Measurements from ENCODE around the gene ECPAS. TPM values are rescaled to one million over a fixed set of nuclear protein-coding genes. Genes with fewer than 3 reads are reported as not detected.

ECPAS gene
- total RNA-seq, 1 experiment from 2014 or later: 71.1 TPM

GRCh38 chr9:111458139-111459009 lies 25.8 kb downstream of the ECPAS start:
- no TSS peak for BruUV-seq (replicated peaks)
- Histone ChIP-seq H3K79me2 (ENCODE audit: insufficient read depth, low read length) (peaks cover 100% of the 10 kb centered on the region), H2AFZ (ENCODE audit: low read depth, low read length, poor library complexity, severe bottlenecking) (no peak overlapping the region), H3K36me3 (ENCODE audit: control insufficient read depth in 1 of 2, insufficient read depth in 2 of 2, low read length in 2 of 2) (no peaks in the 10 kb centered on the region), H3K9ac (ENCODE audit: low read length) (no peak overlapping the region), H3K9me3 (ENCODE audit: control insufficient read depth in 1 of 2, insufficient read depth in 1 of 2, low read depth in 1 of 2, low read length in 2 of 2) (no peaks in the 10 kb centered on the region), H3K4me3 (replicated peaks in 1 of 2; ENCODE audit: low read depth in 1 of 2, low read length in 2 of 2) (no peak overlapping the region), H3K4me2 (ENCODE audit: low read length) (no peak overlapping the region), H3K27me3 (ENCODE audit: insufficient read depth, low read length) (no peaks in the 10 kb centered on the region), H3K9me2 (ENCODE audit: insufficient read depth) (no peaks in the 10 kb centered on the region), H3K4me1 (ENCODE audit: control insufficient read depth in 1 of 2, insufficient read depth in 2 of 2, low read length in 2 of 2) (0 out of 4 replicates have a peak, but pooled peaks cover 0 to 4% of the 10 kb centered on the region in 2 experiments), H3K27ac (ENCODE audit: low read depth, low read length) (no peak overlapping the region), H4K20me1 (ENCODE audit: insufficient read depth) (peaks cover 26% of the 10 kb centered on the region; the same call in 1 of the 2 replicates)
- ChIA-PET POLR2A (no interaction called here), CTCF (no interaction called here), RAD21 (ENCODE audit: low non-redundant PET in 1 of 2, low total read pairs in 2 of 2, uncharacterized antibody in 2 of 2, unreplicated experiment in 2 of 2) (no interaction called here)
- no peak for ATAC-seq
- intact Hi-C loops (cut with micrococcal nuclease): no loop called here
- no peak for DNase-seq (ENCODE audit: low read depth, low spot score)
- no peak for TF ChIP-seq ZBTB33 (IDR thresholded peaks at IDR 0.05; ENCODE audit: extremely low read depth, insufficient replicate concordance, low read length)
- no peak for TF ChIP-seq YY1 (IDR thresholded peaks at IDR 0.05; ENCODE audit: extremely low read depth, insufficient replicate concordance, low read depth, low read length)
- no peak for TF ChIP-seq JUND (IDR thresholded peaks at IDR 0.05)

GRCh38 chr9:111456529-111456928 lies 27.7 kb downstream of the ECPAS start:
- H3K9me2 ChIP-seq (ENCODE audit: insufficient read depth): no peaks in the 10 kb centered on the region
- H3K79me2 ChIP-seq (ENCODE audit: insufficient read depth, low read length): peaks cover 100% of the 10 kb centered on the region
- RAD21 ChIA-PET (ENCODE audit: low non-redundant PET in 1 of 2, low total read pairs in 2 of 2, uncharacterized antibody in 2 of 2, unreplicated experiment in 2 of 2): no interaction called here
- H3K36me3 ChIP-seq (ENCODE audit: control insufficient read depth in 1 of 2, insufficient read depth in 2 of 2, low read length in 2 of 2): no peaks in the 10 kb centered on the region
- DNase-seq (ENCODE audit: low read depth, low spot score): no peak
- CTCF ChIA-PET: interaction anchor here (0.7 kb wide), 1 partner anchor 10 kb away, joined by 3 read pairs; no protein-coding TSS in a partner anchor
- no peak for ATAC-seq
- no peak overlapping the region for H3K4me3 ChIP-seq (replicated peaks in 1 of 2; ENCODE audit: low read depth in 1 of 2, low read length in 2 of 2)
- no peaks in the 10 kb centered on the region for H3K9me3 ChIP-seq (ENCODE audit: control insufficient read depth in 1 of 2, insufficient read depth in 1 of 2, low read depth in 1 of 2, low read length in 2 of 2)
- peaks cover 26% of the 10 kb centered on the region; the same call in 1 of the 2 replicates for H4K20me1 ChIP-seq (ENCODE audit: insufficient read depth)
- no peak overlapping the region for H3K27ac ChIP-seq (ENCODE audit: low read depth, low read length)
- intact Hi-C loops (cut with micrococcal nuclease): no loop called here
- H3K9ac ChIP-seq (ENCODE audit: low read length): no peak overlapping the region
- H3K27me3 ChIP-seq (ENCODE audit: insufficient read depth, low read length): no peaks in the 10 kb centered on the region
- H2AFZ ChIP-seq (ENCODE audit: low read depth, low read length, poor library complexity, severe bottlenecking): no peak overlapping the region
- POLR2A ChIA-PET: no interaction called here
- no peak overlapping the region for H3K4me2 ChIP-seq (ENCODE audit: low read length)
- no TSS peak for BruUV-seq (replicated peaks)
- H3K4me1 ChIP-seq (ENCODE audit: control insufficient read depth in 1 of 2, insufficient read depth in 2 of 2, low read length in 2 of 2): 0 out of 4 replicates have a peak, but pooled peaks cover 0 to 4% of the 10 kb centered on the region in 2 experiments
- TF ChIP-seq YY1 (IDR thresholded peaks at IDR 0.05; ENCODE audit: extremely low read depth, insufficient replicate concordance, low read depth, low read length): no peak
- TF ChIP-seq JUND (IDR thresholded peaks at IDR 0.05): no peak
- no peak for TF ChIP-seq CBX3 (IDR thresholded peaks at IDR 0.05; ENCODE audit: low read depth)
- TF ChIP-seq SIN3A (IDR thresholded peaks at IDR 0.05; ENCODE audit: low read depth): no peak
- no peak for TF ChIP-seq MAX (IDR thresholded peaks at IDR 0.05)
- TF ChIP-seq FOSL1 (IDR thresholded peaks at IDR 0.05; ENCODE audit: low read depth): no peak
- TF ChIP-seq SP1 (IDR thresholded peaks at IDR 0.05; ENCODE audit: low read depth): no peak
- TF ChIP-seq RAD21 (IDR thresholded peaks at IDR 0.05; ENCODE audit: low read depth): no peak
- TF ChIP-seq POLR2AphosphoS5 (IDR thresholded peaks at IDR 0.05; ENCODE audit: low read depth, low read length): no peak
- no peak for TF ChIP-seq CTCF (IDR thresholded peaks at IDR 0.05 in 2 of 3, conservative IDR thresholded peaks at IDR 0.05 in 1 of 3; ENCODE audit: borderline replicate concordance in 1 of 3, insufficient read depth in 1 of 3, low read depth in 2 of 3, low read length in 2 of 3)
- TF ChIP-seq EGR1 (IDR thresholded peaks at IDR 0.05; ENCODE audit: low read depth): no peak
- no peak for TF ChIP-seq ZFX (IDR thresholded peaks at IDR 0.05)
- TF ChIP-seq ZNF274 (IDR thresholded peaks at IDR 0.05; ENCODE audit: low read depth, low read length): no peak
- TF ChIP-seq CEBPB (IDR thresholded peaks at IDR 0.05; ENCODE audit: low read depth): no peak

Data from HCT116 (cell line).